PC-9 (cell line): ENCODE measurements around the gene OR5AN1. TPM values are rescaled to one million over a fixed set of nuclear protein-coding genes. Genes with fewer than 3 reads are reported as not detected.
"Not testable (repeated sequence)": the region's sequence is repeated elsewhere in the genome, so short reads cannot be mapped to it uniquely, and the experiment has no call there.

Experiments used
- BruUV-seq: library from RNA; stranded (reverse); fragments of 400-500 nt; replicated peaks from 2 replicates; lab custom pipeline; 2021; lab: Mats Ljungman, UMichigan
- CTCF ChIA-PET: fragments of 300-600 bp; sonication (Branson Sonifier 250); formaldehyde crosslinking; loops from one replicate; lab custom pipeline; 2022; ENCODE audit warnings: antibody characterized with exemption; lab: Charles Lee
- POLR2A ChIA-PET: fragments of 300-600 bp; sonication (Branson Sonifier 250); formaldehyde crosslinking; loops from one replicate; lab custom pipeline; 2022; ENCODE audit warnings: antibody characterized with exemption; ENCODE audit not compliant: unreplicated experiment; lab: Charles Lee
- DNase-seq, 2 experiments: peaks; one replicate each; pipeline versions ENCODE4 v3.0.0 to v3.0.0-alpha.2; 2015 to 2022; ENCODE audit warnings: mixed read lengths in 1 of 2
- H2AFZ ChIP-seq: fragments of 200-600 bp; sonication (generic); 2 replicates; pipeline ENCODE4 v1.8.1; 2017; ENCODE audit warnings: antibody characterized with exemption
- H3F3A ChIP-seq: fragments of 200-600 bp; sonication (generic); 2 replicates; pipeline ENCODE4 v1.8.1; 2017; ENCODE audit warnings: antibody characterized with exemption, mild to moderate bottlenecking, low read depth; ENCODE audit not compliant: insufficient read depth
- H3K27ac ChIP-seq: fragments of 200-600 bp; sonication (generic); 2 replicates; pipeline ENCODE4 v1.6.1; 2016; ENCODE audit warnings: mixed run types
- H3K27me3 ChIP-seq: fragments of 200-600 bp; sonication (generic); 2 replicates; pipeline ENCODE4 v1.6.1; 2016; ENCODE audit warnings: low read depth, mixed run types; ENCODE audit not compliant: insufficient read depth
- H3K36me3 ChIP-seq: fragments of 200-600 bp; sonication (generic); 2 replicates; pipeline ENCODE4 v1.6.1; 2016; ENCODE audit warnings: low read depth, mixed run types
- H3K4me1 ChIP-seq: fragments of 200-600 bp; sonication (generic); replicated peaks from 2 replicates; pipeline ENCODE4 v1.6.1; 2016; ENCODE audit warnings: mixed run types; ENCODE audit not compliant: insufficient read depth
- H3K4me2 ChIP-seq: fragments of 200-600 bp; sonication (generic); 2 replicates; pipeline ENCODE4 v1.6.1; 2017; ENCODE audit warnings: mixed run types
- H3K4me3 ChIP-seq: fragments of 200-600 bp; sonication (generic); 2 replicates; pipeline ENCODE4 v1.6.1; 2016; ENCODE audit warnings: mixed run types
- H3K79me2 ChIP-seq: fragments of 200-600 bp; sonication (generic); 2 replicates; pipeline ENCODE4 v1.6.1; 2017; ENCODE audit warnings: low read depth, mixed run types
- H3K9me2 ChIP-seq: fragments of 200-600 bp; sonication (generic); 2 replicates; pipeline ENCODE4 v1.8.1; 2017; ENCODE audit warnings: mild to moderate bottlenecking; ENCODE audit not compliant: insufficient read depth
- H3K9me3 ChIP-seq: fragments of 200-600 bp; sonication (generic); 2 replicates; pipeline ENCODE4 v1.8.1; 2016; ENCODE audit warnings: low read depth; ENCODE audit not compliant: insufficient read depth
- H4K20me1 ChIP-seq: fragments of 200-600 bp; sonication (generic); 2 replicates; pipeline ENCODE4 v1.8.1; 2017; ENCODE audit not compliant: insufficient read depth
- EZH2 ChIP-seq: fragments of 200-600 bp; sonication (generic); IDR thresholded peaks from 2 replicates; pipeline ENCODE4 v1.8.0; 2017; ENCODE audit warnings: antibody characterized with exemption, low read depth
- intact Hi-C: fragments of 100-400 bp; cut with micrococcal nuclease; formaldehyde crosslinking; loops from one replicate; pipeline ENCODE4 v1.10.0; 2022; ENCODE audit not compliant: unreplicated experiment
- total RNA-seq: library from RNA; stranded (reverse); gene quantifications from 2 replicates; pipeline ENCODE4 v1.2.3, GENCODE V29; 2021
- TF ChIP-seq, protein P1 (sequence below): fragments of 200-600 bp; sonication (generic); conservative IDR thresholded peaks from 2 replicates; pipeline ENCODE4 v1.6.1; 2017; ENCODE audit warnings: mixed run types, antibody characterized with exemption, mild to moderate bottlenecking, moderate library complexity

Gene OR5AN1
- total RNA-seq, 1 experiment from 2014 or later, result not detected

DNA sequence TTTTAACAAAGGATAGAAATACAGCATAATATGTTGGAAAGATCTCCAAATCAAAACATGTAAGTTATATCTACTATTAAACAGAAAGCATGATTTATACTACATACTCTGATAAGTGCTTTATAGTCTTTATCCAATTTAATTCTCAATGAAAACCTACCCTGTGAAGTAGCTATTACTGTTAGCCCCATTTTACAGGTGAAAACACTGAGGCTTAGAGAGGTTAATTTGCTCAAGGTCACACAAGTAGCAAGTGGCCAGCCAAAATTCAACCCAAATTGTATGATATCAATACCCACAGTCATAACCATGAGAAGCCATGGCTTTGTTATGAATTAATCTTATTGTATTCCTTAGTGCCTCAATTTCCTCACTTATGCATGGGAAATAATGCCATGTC lies 675 bp upstream of the OR5AN1 start:
- H3K4me1 ChIP-seq, result no peaks in the 10 kb centered on the region
- H4K20me1 ChIP-seq, result no peaks in the 10 kb centered on the region
- H3K9me3 ChIP-seq, result no peaks in the 10 kb centered on the region
- no peak overlapping the region for H3K4me2 ChIP-seq
- H3K79me2 ChIP-seq, result no peaks in the 10 kb centered on the region
- TF ChIP-seq EZH2, result no peak
- TF ChIP-seq, protein P1, sequence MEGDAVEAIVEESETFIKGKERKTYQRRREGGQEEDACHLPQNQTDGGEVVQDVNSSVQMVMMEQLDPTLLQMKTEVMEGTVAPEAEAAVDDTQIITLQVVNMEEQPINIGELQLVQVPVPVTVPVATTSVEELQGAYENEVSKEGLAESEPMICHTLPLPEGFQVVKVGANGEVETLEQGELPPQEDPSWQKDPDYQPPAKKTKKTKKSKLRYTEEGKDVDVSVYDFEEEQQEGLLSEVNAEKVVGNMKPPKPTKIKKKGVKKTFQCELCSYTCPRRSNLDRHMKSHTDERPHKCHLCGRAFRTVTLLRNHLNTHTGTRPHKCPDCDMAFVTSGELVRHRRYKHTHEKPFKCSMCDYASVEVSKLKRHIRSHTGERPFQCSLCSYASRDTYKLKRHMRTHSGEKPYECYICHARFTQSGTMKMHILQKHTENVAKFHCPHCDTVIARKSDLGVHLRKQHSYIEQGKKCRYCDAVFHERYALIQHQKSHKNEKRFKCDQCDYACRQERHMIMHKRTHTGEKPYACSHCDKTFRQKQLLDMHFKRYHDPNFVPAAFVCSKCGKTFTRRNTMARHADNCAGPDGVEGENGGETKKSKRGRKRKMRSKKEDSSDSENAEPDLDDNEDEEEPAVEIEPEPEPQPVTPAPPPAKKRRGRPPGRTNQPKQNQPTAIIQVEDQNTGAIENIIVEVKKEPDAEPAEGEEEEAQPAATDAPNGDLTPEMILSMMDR, result no peak
- no peaks in the 10 kb centered on the region for H3K9me2 ChIP-seq
- no peaks in the 10 kb centered on the region for H3K36me3 ChIP-seq
- intact Hi-C loops, result no loop called here
- no peak overlapping the region for H3K27ac ChIP-seq
- CTCF ChIA-PET, result no interaction called here
- no peak overlapping the region for H2AFZ ChIP-seq
- no peaks in the 10 kb centered on the region for H3F3A ChIP-seq
- POLR2A ChIA-PET, result no interaction called here
- H3K27me3 ChIP-seq, result no peaks in the 10 kb centered on the region
- no TSS peak for BruUV-seq
- H3K4me3 ChIP-seq, result no peak overlapping the region
- DNase-seq, result no peak

DNA sequence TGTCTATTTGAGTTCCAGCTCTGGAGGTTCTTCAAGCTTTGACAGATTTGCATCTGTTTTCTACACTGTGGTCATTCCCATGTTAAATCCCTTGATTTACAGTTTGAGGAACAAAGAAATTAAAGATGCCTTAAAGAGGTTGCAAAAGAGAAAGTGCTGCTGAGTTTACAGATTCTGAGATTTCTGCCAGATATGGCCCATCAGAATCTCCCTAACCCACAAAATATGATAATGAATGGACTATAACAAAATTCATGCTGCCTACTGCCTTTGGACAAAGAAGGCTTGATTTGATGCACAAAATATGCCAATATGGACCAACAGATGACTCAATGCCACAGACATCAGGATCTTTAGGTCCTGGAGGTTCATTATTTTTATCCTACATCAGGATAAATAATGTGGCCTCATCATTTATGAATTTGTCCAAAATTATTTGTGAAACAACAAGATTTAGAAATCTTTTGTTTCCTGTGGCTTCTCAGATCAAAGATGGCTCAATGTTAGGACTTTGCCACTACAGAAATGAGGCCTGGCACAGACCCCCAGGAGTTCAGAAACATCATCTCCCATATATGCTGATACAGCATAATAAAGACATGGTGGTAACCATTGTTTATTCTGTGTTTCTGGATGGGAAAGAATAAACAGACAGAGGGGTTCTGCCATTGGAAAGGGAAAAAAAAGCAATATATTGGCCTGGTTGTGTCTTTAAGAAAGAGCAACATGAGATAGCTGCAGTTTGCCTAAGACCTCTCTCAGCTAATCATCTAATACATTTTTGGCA lies 6.7 kb downstream of the OR5AN1 start:
- H3F3A ChIP-seq, result no peaks in the 10 kb centered on the region
- DNase-seq, result no peak
- H3K4me2 ChIP-seq, result no peak overlapping the region
- no peak overlapping the region for H3K4me3 ChIP-seq
- no peaks in the 10 kb centered on the region for H3K36me3 ChIP-seq
- H2AFZ ChIP-seq, result no peak overlapping the region
- CTCF ChIA-PET, result interaction anchor here (0.5 kb wide), 1 partner anchor 709 kb away, joined by 3 read pairs; no protein-coding TSS in a partner anchor
- H3K9me2 ChIP-seq, result no peaks in the 10 kb centered on the region
- TF ChIP-seq, protein P1, result no peak
- TF ChIP-seq EZH2, result no peak
- H4K20me1 ChIP-seq, result no peaks in the 10 kb centered on the region
- no peaks in the 10 kb centered on the region for H3K4me1 ChIP-seq
- H3K9me3 ChIP-seq, result no peaks in the 10 kb centered on the region
- H3K27me3 ChIP-seq, result no peaks in the 10 kb centered on the region
- POLR2A ChIA-PET, result no interaction called here
- H3K79me2 ChIP-seq, result no peaks in the 10 kb centered on the region
- intact Hi-C loops, result no loop called here
- BruUV-seq, result no TSS peak
- H3K27ac ChIP-seq, result no peak overlapping the region

DNA sequence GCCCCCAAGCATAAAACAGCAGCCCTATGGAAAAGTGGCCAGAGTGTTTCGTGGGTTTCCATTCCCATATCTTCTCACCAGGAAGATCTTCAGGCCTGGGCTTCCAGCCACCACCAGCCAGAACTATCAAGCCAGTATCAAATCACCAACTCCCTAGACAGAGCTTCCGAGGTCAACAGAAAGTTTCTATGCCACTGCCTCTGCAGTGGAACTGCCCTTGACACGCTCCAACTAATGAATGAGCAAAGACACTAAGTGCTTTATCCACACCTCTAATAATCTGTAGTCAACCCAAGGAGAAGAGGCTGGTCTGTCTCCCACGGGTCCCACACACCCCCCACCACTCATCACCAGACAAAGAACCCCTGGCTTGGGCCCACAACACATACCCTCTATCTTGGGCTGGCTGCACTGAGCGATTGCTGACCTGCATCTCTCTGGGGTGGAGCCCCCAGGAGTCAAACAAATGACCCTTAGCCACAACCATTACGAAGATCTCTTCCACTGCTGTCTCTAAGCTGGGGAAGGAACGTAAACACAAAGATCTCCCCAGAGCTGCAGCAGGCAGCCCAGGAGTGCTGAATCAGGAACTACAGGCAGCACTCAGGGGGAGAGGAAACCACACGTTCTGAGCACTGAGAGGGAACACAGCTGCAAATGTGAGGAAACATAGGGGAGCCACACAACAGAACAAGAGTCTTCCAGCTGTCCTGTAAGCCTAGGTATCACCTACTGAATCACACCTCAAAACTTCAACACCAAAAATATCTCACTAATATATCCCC lies 9.7 kb downstream of the OR5AN1 start:
- intact Hi-C loops, result no loop called here
- H3K27ac ChIP-seq, result no peak overlapping the region
- no peak overlapping the region for H3K4me2 ChIP-seq
- no peaks in the 10 kb centered on the region for H3K9me2 ChIP-seq
- no peak overlapping the region for H2AFZ ChIP-seq
- H3K4me3 ChIP-seq, result no peak overlapping the region
- ChIA-PET POLR2A (no interaction called here), CTCF (no interaction called here)
- no peaks in the 10 kb centered on the region for H3F3A ChIP-seq
- BruUV-seq, result no TSS peak
- H3K9me3 ChIP-seq, result no peaks in the 10 kb centered on the region
- TF ChIP-seq, protein P1, result no peak
- TF ChIP-seq EZH2, result no peak
- DNase-seq, result no peak
- H4K20me1 ChIP-seq, result no peaks in the 10 kb centered on the region
- no peaks in the 10 kb centered on the region for H3K4me1 ChIP-seq
- no peaks in the 10 kb centered on the region for H3K79me2 ChIP-seq
- H3K27me3 ChIP-seq, result no peaks in the 10 kb centered on the region
- no peaks in the 10 kb centered on the region for H3K36me3 ChIP-seq

DNA sequence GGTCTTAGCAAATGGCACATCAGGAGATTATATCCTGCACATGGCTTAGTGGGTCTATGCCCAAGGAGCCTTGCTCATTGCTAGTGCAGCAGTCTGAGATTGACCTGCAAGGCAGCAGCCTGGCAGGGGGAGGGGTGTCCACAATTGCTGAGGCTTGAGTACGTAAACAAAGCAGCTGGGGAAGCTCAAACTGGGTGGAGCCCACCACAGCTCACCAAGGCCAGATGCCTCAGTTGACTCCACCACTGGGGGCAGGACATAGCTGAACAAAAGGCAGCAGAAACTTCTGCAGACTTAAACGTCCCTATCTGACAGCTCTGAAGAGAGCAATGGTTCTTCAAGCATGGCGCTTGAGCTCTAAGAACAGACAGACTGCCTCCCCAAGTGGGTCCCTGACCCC lies 13.6 kb downstream of the OR5AN1 start:
- H3K4me1 ChIP-seq, H3F3A ChIP-seq, intact Hi-C loops, H3K27ac ChIP-seq, H3K79me2 ChIP-seq, H3K9me2 ChIP-seq, H3K27me3 ChIP-seq, H3K4me2 ChIP-seq, H3K9me3 ChIP-seq, POLR2A ChIA-PET, CTCF ChIA-PET, DNase-seq, H4K20me1 ChIP-seq, H3K4me3 ChIP-seq, H2AFZ ChIP-seq, H3K36me3 ChIP-seq, BruUV-seq: not testable (repeated sequence)
